GM23338 (cell line): ENCODE data around the gene COL4A2. TPM values are rescaled to one million over a fixed set of nuclear protein-coding genes. Genes with fewer than 3 reads are reported as not detected.

Experiments
- ATAC-seq: fragments of 200-7000 bp; cut with Tn5 transposase; 3 replicates; pipeline ENCODE4 v1.9.1; 2020
- DNase-seq: peaks from one replicate; pipeline ENCODE4 v3.0.0-alpha.2; 2015; ENCODE audit warnings: low spot score
- H2AFZ ChIP-seq: fragments of 200-600 bp; sonication (generic); 2 replicates; pipeline ENCODE4 v1.8.0; 2016; ENCODE audit warnings: antibody characterized with exemption, mild to moderate bottlenecking, moderate library complexity
- H3F3A ChIP-seq: fragments of 200-600 bp; sonication (generic); replicated peaks from 2 replicates; pipeline ENCODE4 v1.8.0; 2017; ENCODE audit warnings: antibody characterized with exemption, mixed run types, low read depth
- H3K27ac ChIP-seq: fragments of 200-600 bp; sonication (generic); 2 replicates; pipeline ENCODE4 v1.6.1; 2016; ENCODE audit warnings: low read depth
- H3K27me3 ChIP-seq: fragments of 200-600 bp; sonication (generic); 2 replicates; pipeline ENCODE4 v1.8.0; 2016; ENCODE audit warnings: mild to moderate bottlenecking, mixed run types, moderate library complexity; ENCODE audit not compliant: insufficient read depth
- H3K36me3 ChIP-seq: fragments of 200-600 bp; sonication (generic); 2 replicates; pipeline ENCODE4 v1.8.0; 2016; ENCODE audit warnings: mild to moderate bottlenecking; ENCODE audit not compliant: insufficient read depth
- H3K4me1 ChIP-seq: fragments of 200-600 bp; sonication (generic); 2 replicates; pipeline ENCODE4 v1.8.0; 2016; ENCODE audit warnings: mild to moderate bottlenecking, moderate library complexity; ENCODE audit not compliant: insufficient read depth
- H3K4me2 ChIP-seq: fragments of 200-600 bp; sonication (generic); 2 replicates; pipeline ENCODE4 v1.7.1; 2017; ENCODE audit warnings: mixed run types
- H3K4me3 ChIP-seq: fragments of 200-600 bp; sonication (generic); 2 replicates; pipeline ENCODE4 v1.6.1; 2016; ENCODE audit warnings: mixed run types
- H3K79me2 ChIP-seq: fragments of 200-600 bp; sonication (generic); replicated peaks from 2 replicates; pipeline ENCODE4 v1.8.0; 2017; ENCODE audit warnings: mild to moderate bottlenecking; ENCODE audit not compliant: insufficient read depth
- H3K9me2 ChIP-seq: fragments of 200-600 bp; sonication (generic); 2 replicates; pipeline ENCODE4 v1.8.0; 2017; ENCODE audit not compliant: insufficient read depth
- H4K20me1 ChIP-seq: fragments of 200-600 bp; sonication (generic); replicated peaks from 2 replicates; pipeline ENCODE4 v1.8.0; 2017; ENCODE audit warnings: mild to moderate bottlenecking; ENCODE audit not compliant: insufficient read depth
- H3K27ac Mint-ChIP-seq: 2 replicates; pipeline ENCODE4 v1.8.0; 2020; ENCODE audit warnings: inconsistent platforms, mild to moderate bottlenecking, moderate library complexity, mixed read lengths
- H3K27me3 Mint-ChIP-seq: 3 replicates; pipeline ENCODE4 v1.8.0; 2022; ENCODE audit warnings: low read depth, mild to moderate bottlenecking, moderate library complexity, mixed read lengths, inconsistent platforms; ENCODE audit not compliant: insufficient read depth, poor library complexity
- H3K36me3 Mint-ChIP-seq: 3 replicates; pipeline ENCODE4 v1.8.0; 2021; ENCODE audit warnings: low read depth, mild to moderate bottlenecking, inconsistent platforms, moderate library complexity, mixed read lengths
- H3K4me1 Mint-ChIP-seq: 3 replicates; pipeline ENCODE4 v1.8.0; 2020; ENCODE audit warnings: mild to moderate bottlenecking, inconsistent platforms, mixed read lengths
- H3K4me3 Mint-ChIP-seq: 3 replicates; pipeline ENCODE4 v1.8.0; 2021; ENCODE audit warnings: moderate library complexity, mild to moderate bottlenecking, inconsistent platforms, mixed read lengths
- H3K9me3 Mint-ChIP-seq: 3 replicates; pipeline ENCODE4 v1.8.0; 2020; ENCODE audit warnings: moderate library complexity, mild to moderate bottlenecking, inconsistent platforms, mixed read lengths
- CREB1 ChIP-seq: fragments of 250-450 bp; sonication (Bioruptor Pico); IDR thresholded peaks from 2 replicates; pipeline ENCODE4 v1.5.0; 2020; ENCODE audit warnings: low read depth, mild to moderate bottlenecking, moderate library complexity
- ETS1 ChIP-seq: IDR thresholded peaks from 2 replicates; pipeline ENCODE4 v1.6.1; 2016; ENCODE audit warnings: antibody characterized with exemption
- EZH2 ChIP-seq: fragments of 200-600 bp; sonication (generic); IDR thresholded peaks from one replicate; pipeline ENCODE4 v1.8.0; 2017; ENCODE audit warnings: antibody characterized with exemption, mild to moderate bottlenecking, low read depth; ENCODE audit not compliant: unreplicated experiment
- EZH2phosphoT487 ChIP-seq: fragments of 200-600 bp; sonication (generic); IDR thresholded peaks from one replicate; pipeline ENCODE4 v1.8.1; 2018; ENCODE audit warnings: antibody characterized with exemption; ENCODE audit not compliant: unreplicated experiment
- STAT1 ChIP-seq: IDR thresholded peaks from one replicate; pipeline ENCODE4 v1.6.1; 2016; ENCODE audit warnings: antibody characterized with exemption; ENCODE audit not compliant: unreplicated experiment
- ZNF114 ChIP-seq: fragments of 250-450 bp; sonication (Bioruptor Pico); IDR thresholded peaks from 2 replicates; pipeline ENCODE4 v1.5.0; 2020; ENCODE audit warnings: mild to moderate bottlenecking, moderate library complexity
- ZNF462 ChIP-seq: fragments of 250-450 bp; sonication (Bioruptor Pico); IDR thresholded peaks from 2 replicates; pipeline ENCODE4 v1.5.0; 2020; ENCODE audit warnings: mild to moderate bottlenecking, moderate library complexity
- polyA plus RNA-seq: library from polyadenylated mRNA; unstranded; fragments of >200 nt; fragmentation: Nextera tagmentation; extraction: Ambion mirVana; gene quantifications from 2 replicates; pipeline ENCODE4 v1.2.1, GENCODE V29; 2016
- total RNA-seq: library from RNA; depleted of rRNA; stranded (reverse); fragments of >200 nt; shearing (Covaris generic); gene quantifications from 2 replicates; pipeline ENCODE4 v1.2.3, GENCODE V29; 2014

The COL4A2 gene
- total and polyA plus RNA-seq, 2 experiments from 2014 or later = 37.4 to 131 TPM

- TF ChIP-seq ZNF114 (no peak), EZH2phosphoT487 (no peak), CREB1 (no peak), ZNF462 (CRISPR knock-in tag) (no peak), EZH2 (no peak)
These were observed 20.0 kb upstream of the COL4A2 start (continued) for GRCh38 chr13:110286833-110287819.

- ATAC-seq (no peak), DNase-seq (no peak)
- peaks cover 8% of the 10 kb centered on the region for H3K27me3 Mint-ChIP-seq
- no peak overlapping the region for H3K4me3 ChIP-seq
- H3K27me3 ChIP-seq = no peaks in the 10 kb centered on the region
- H3K4me3 Mint-ChIP-seq = no peak overlapping the region
- no peak overlapping the region for H2AFZ ChIP-seq
- peaks cover 6% of the 10 kb centered on the region; the same call in 2 of the 3 replicates for H3K36me3 Mint-ChIP-seq
- no peak overlapping the region for H3K27ac ChIP-seq
- H4K20me1 ChIP-seq = no peaks in the 10 kb centered on the region; the same call in 1 of the 2 replicates
- H3K36me3 ChIP-seq = no peaks in the 10 kb centered on the region
- no peak overlapping the region for H3K4me2 ChIP-seq
- H3K9me3 Mint-ChIP-seq = no peaks in the 10 kb centered on the region; the same call in 2 of the 3 replicates
- H3K4me1 Mint-ChIP-seq = peaks cover 5% of the 10 kb centered on the region; the same call in 1 of the 3 replicates
- no peaks in the 10 kb centered on the region; the same call in 1 of the 2 replicates for H3K9me2 ChIP-seq
- H3K4me1 ChIP-seq = no peaks in the 10 kb centered on the region
- no peak overlapping the region for H3K27ac Mint-ChIP-seq
- H3F3A ChIP-seq = no peaks in the 10 kb centered on the region
- peaks cover 7% of the 10 kb centered on the region for H3K79me2 ChIP-seq
- TF ChIP-seq ETS1 = no peak
- TF ChIP-seq EZH2 = no peak
- TF ChIP-seq ZNF114 = no peak
- TF ChIP-seq EZH2phosphoT487 = no peak
- TF ChIP-seq STAT1 = no peak
These were observed 17.9 kb upstream of the COL4A2 start for GRCh38 chr13:110289174-110289573.
